ENCODE measurements around the gene PRKCA. TPM values are rescaled to one million over a fixed set of nuclear protein-coding genes. Genes with fewer than 3 reads are reported as not detected.

The PRKCA gene
- total and polyA plus RNA-seq, 3 experiments from 2014 or later = 1.8 to 74.1 (median 73.9) TPM

DNA sequence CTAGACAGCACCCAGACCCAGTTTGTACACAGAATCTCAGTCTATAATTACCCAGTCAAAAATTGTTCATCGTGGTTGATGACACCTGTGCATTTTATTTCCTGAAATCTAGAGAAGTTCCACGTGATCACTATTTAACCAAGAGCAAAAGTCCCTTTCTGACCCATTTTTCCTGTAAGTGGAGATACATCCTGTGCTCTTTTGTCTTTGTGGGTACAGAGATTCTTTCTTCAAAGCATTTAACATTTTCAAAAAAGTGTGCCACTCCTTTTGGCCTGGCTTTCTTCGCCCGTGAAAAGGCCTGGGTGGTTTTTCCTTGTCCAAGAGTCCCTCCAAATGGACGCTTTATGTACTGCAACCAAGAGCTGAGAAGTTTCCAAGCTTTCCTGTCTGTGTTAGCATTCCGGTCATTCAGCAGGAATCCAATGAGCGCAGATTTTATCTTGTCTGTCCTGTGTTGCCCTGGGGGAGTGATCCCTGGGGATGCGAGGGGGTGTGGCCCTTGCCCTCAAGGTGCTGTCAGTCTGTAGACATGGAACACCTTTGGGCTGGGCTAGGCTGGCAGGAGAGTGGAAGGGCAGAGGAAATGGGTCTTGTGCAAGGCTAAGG is 371.4 kb downstream of the PRKCA start:
- Mint-ChIP-seq H3K9me3 (peaks cover 0 to 2% (median 0%) of the 10 kb centered on the region in 5 donors), H3K36me3 (peaks cover 0 to 13% (median 10%) of the 10 kb centered on the region in 3 donors), H3K27me3 (no peaks in the 10 kb centered on the region), H3K4me3 (peak overlapping the region; percentile 29 to 75 (median 56)), H3K4me1 (peaks cover 39 to 69% (median 45%) of the 10 kb centered on the region in 3 donors), H3K27ac (peak overlapping the region; percentile 78 to 99 (median 95))
- ChIA-PET POLR2A (no interaction called here), CTCF (interaction anchor here (1.2 kb wide), 1 partner anchor 424 kb away, joined by 3 read pairs; no protein-coding TSS in a partner anchor)
- no peak overlapping the region for H3K27ac ChIP-seq (ENCODE audit: low read depth, low read length)
- no peak overlapping the region for H3K4me3 ChIP-seq (ENCODE audit: low read length)
- DNase-seq = peak; percentile 10 to 77 (median 63)
- H3K27me3 ChIP-seq (ENCODE audit: insufficient read depth, low read length, poor library complexity, severe bottlenecking) = no peaks in the 10 kb centered on the region
- H3K4me1 ChIP-seq (ENCODE audit: insufficient read depth, low read length) = peaks cover 40% of the 10 kb centered on the region
- no peaks in the 10 kb centered on the region for H3K9me3 ChIP-seq (ENCODE audit: low read length)
- H3K36me3 ChIP-seq (ENCODE audit: insufficient read depth, low read length) = no peaks in the 10 kb centered on the region

DNA sequence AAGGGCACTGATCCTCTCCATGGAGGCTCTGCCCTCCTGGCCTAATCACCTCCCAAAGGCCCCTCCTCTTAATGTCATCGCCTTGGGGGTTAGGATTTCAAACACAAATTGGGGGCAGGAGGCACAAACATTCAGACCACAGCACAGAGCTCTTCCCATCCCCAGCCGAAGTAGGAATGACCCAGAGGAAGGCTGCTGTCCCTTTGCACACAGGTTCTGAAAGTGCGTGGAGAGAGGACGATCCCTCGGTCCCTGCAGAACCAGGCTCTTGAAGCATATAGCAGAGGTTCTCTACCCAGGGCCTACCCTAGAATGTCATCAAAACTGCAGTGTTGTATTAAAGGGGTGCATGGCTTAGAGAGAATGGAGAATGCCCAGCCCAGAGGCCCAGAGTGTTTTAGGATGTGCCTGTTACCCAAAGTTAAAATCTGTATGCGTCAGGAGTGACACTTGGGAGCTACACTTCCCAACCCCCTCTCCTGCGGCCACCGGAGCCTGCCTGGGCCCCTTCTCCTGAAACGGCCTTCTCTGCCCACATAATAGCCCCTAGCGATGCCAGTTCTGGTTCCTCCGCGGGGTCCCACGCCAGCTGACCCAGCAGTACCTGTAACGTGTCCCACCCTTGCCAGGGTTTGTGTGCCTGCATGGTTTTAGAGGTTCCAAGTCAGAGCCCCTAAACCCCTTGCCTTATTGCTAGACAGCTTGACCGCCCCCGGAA is 373.0 kb downstream of the PRKCA start:
- Histone ChIP-seq H3K27ac (ENCODE audit: low read depth, low read length) (no peak overlapping the region), H3K36me3 (ENCODE audit: insufficient read depth, low read length) (no peaks in the 10 kb centered on the region), H3K9me3 (ENCODE audit: low read length) (no peaks in the 10 kb centered on the region), H3K4me3 (ENCODE audit: low read length) (no peak overlapping the region), H3K4me1 (ENCODE audit: insufficient read depth, low read length) (peaks cover 38% of the 10 kb centered on the region), H3K27me3 (ENCODE audit: insufficient read depth, low read length, poor library complexity, severe bottlenecking) (no peaks in the 10 kb centered on the region)
- H3K27ac Mint-ChIP-seq = peak overlapping the region in 5 of 8 donors; percentile 92 to 99 (median 95)
- H3K9me3 Mint-ChIP-seq = peaks cover 0 to 2% (median 0%) of the 10 kb centered on the region in 5 donors
- CTCF ChIA-PET = no interaction called here
- H3K4me1 Mint-ChIP-seq = peaks cover 39 to 69% (median 48%) of the 10 kb centered on the region in 3 donors
- POLR2A ChIA-PET = no interaction called here
- DNase-seq = no peak
- peak overlapping the region in 1 of 7 donors; percentile 12 for H3K4me3 Mint-ChIP-seq
- H3K36me3 Mint-ChIP-seq = peaks cover 0 to 9% (median 8%) of the 10 kb centered on the region in 3 donors
- no peaks in the 10 kb centered on the region for H3K27me3 Mint-ChIP-seq

- no peak for DNase-seq
- Histone ChIP-seq H3K9me3 (ENCODE audit: low read length) (no peaks in the 10 kb centered on the region), H3K27ac (ENCODE audit: low read depth, low read length) (no peak overlapping the region), H3K4me1 (ENCODE audit: insufficient read depth, low read length) (peaks cover 38% of the 10 kb centered on the region), H3K36me3 (ENCODE audit: insufficient read depth, low read length) (no peaks in the 10 kb centered on the region), H3K27me3 (ENCODE audit: insufficient read depth, low read length, poor library complexity, severe bottlenecking) (no peaks in the 10 kb centered on the region), H3K4me3 (ENCODE audit: low read length) (no peak overlapping the region)
- POLR2A ChIA-PET = no interaction called here
- no peak overlapping the region for H3K4me3 Mint-ChIP-seq
- peaks cover 39 to 69% (median 48%) of the 10 kb centered on the region in 3 donors for H3K4me1 Mint-ChIP-seq
- CTCF ChIA-PET = no interaction called here
- H3K27ac Mint-ChIP-seq = peak overlapping the region in 1 of 8 donors; percentile 21
- H3K36me3 Mint-ChIP-seq = peaks cover 0 to 9% (median 8%) of the 10 kb centered on the region in 3 donors
- peaks cover 0 to 2% (median 0%) of the 10 kb centered on the region in 5 donors for H3K9me3 Mint-ChIP-seq
- no peaks in the 10 kb centered on the region for H3K27me3 Mint-ChIP-seq
Measured at GRCh38 chr17:66675991-66676371, 373.6 kb downstream of the PRKCA start.

GRCh38 chr17:66676421-66676820 is 374.0 kb downstream of the PRKCA start:
- Histone ChIP-seq H3K36me3 (ENCODE audit: insufficient read depth, low read length) (no peaks in the 10 kb centered on the region), H3K27ac (ENCODE audit: low read depth, low read length) (no peak overlapping the region), H3K4me1 (ENCODE audit: insufficient read depth, low read length) (peaks cover 35% of the 10 kb centered on the region), H3K9me3 (ENCODE audit: low read length) (no peaks in the 10 kb centered on the region), H3K4me3 (ENCODE audit: low read length) (no peak overlapping the region), H3K27me3 (ENCODE audit: insufficient read depth, low read length, poor library complexity, severe bottlenecking) (no peaks in the 10 kb centered on the region)
- Mint-ChIP-seq H3K9me3 (peaks cover 0 to 2% (median 0%) of the 10 kb centered on the region in 5 donors), H3K4me3 (no peak overlapping the region), H3K27me3 (no peaks in the 10 kb centered on the region), H3K36me3 (peaks cover 0 to 9% (median 8%) of the 10 kb centered on the region in 3 donors), H3K4me1 (peaks cover 37 to 66% (median 48%) of the 10 kb centered on the region in 3 donors), H3K27ac (peak overlapping the region in 4 of 8 donors; percentile 17 to 73 (median 62))
- CTCF ChIA-PET = no interaction called here
- POLR2A ChIA-PET = no interaction called here
- no peak for DNase-seq

DNA sequence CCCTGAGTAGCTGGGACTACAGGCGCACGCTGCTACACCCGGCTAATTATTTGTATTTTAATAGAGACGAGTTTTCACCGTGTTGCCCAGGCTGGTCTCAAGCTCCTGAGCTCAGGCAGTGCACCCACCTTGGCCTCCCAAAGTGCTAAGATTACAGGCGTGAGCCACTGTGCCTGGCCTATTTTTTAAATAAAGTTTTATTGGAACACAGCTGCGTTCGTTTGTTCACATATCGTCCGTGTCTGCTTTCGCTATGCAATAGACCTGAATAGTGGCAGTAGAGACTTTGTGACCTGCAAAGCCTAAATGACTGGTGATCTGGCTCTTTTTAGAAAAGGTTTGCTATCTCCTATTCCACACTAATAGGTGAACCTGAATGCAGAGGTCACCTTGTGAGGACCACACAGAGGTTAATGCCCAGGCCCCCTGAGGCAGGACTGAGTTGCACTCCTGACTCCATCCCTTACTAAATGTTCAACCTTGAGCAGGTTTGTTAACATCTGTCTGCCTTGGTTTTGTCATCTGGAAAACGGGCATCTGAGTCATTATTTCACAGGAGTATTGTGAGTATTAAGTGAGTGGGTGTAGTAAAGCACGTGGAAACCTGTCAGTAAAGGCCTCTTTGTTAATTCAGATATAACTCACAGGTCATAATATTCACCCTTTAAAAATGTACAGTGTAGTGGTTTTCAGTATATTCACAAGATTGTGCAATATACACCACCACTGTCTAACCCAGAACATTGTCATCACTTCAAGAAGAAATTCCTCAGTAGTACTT is 375.0 kb downstream of the PRKCA start:
- Histone ChIP-seq H3K27ac (ENCODE audit: low read depth, low read length) (no peak overlapping the region), H3K27me3 (ENCODE audit: insufficient read depth, low read length, poor library complexity, severe bottlenecking) (no peaks in the 10 kb centered on the region), H3K36me3 (ENCODE audit: insufficient read depth, low read length) (no peaks in the 10 kb centered on the region), H3K9me3 (ENCODE audit: low read length) (no peaks in the 10 kb centered on the region), H3K4me3 (ENCODE audit: low read length) (no peak overlapping the region), H3K4me1 (ENCODE audit: insufficient read depth, low read length) (peaks cover 25% of the 10 kb centered on the region)
- H3K36me3 Mint-ChIP-seq = peaks cover 0 to 13% (median 8%) of the 10 kb centered on the region in 3 donors
- POLR2A ChIA-PET = no interaction called here
- no peaks in the 10 kb centered on the region for H3K27me3 Mint-ChIP-seq
- CTCF ChIA-PET = no interaction called here
- H3K4me1 Mint-ChIP-seq = peaks cover 28 to 57% (median 43%) of the 10 kb centered on the region in 3 donors
- peak overlapping the region in 5 of 8 donors; percentile 18 to 74 (median 70) for H3K27ac Mint-ChIP-seq
- no peak for DNase-seq
- peaks cover 0 to 2% (median 0%) of the 10 kb centered on the region in 5 donors for H3K9me3 Mint-ChIP-seq
- H3K4me3 Mint-ChIP-seq = peak overlapping the region in 1 of 7 donors; percentile 54

DNA sequence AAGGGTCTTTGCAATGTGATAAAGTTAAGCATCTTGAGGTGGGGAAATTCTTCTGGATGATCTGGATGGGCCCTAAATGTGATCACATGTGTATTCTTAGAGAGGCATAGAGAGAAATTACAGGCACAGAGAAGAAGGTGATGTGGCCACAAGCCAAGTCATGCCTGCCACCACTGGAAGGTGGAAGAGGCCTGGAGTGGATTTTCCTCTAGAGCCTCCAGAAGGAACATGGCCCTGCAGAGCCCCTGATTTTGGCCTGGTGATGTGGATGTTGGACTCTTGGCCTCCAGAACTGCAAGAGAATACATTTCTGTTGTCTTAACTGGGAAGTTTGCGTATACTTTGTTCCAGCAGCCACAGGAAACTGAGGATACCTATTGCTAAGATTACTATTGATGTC is 375.6 kb downstream of the PRKCA start:
- peaks cover 0 to 2% (median 0%) of the 10 kb centered on the region in 5 donors for H3K9me3 Mint-ChIP-seq
- no peak for DNase-seq
- peak overlapping the region in 3 of 8 donors; percentile 18 to 72 (median 54) for H3K27ac Mint-ChIP-seq
- Histone ChIP-seq H3K36me3 (ENCODE audit: insufficient read depth, low read length) (no peaks in the 10 kb centered on the region), H3K4me3 (ENCODE audit: low read length) (no peak overlapping the region), H3K9me3 (ENCODE audit: low read length) (no peaks in the 10 kb centered on the region), H3K27me3 (ENCODE audit: insufficient read depth, low read length, poor library complexity, severe bottlenecking) (no peaks in the 10 kb centered on the region), H3K4me1 (ENCODE audit: insufficient read depth, low read length) (peaks cover 18% of the 10 kb centered on the region), H3K27ac (ENCODE audit: low read depth, low read length) (no peak overlapping the region)
- H3K36me3 Mint-ChIP-seq = peaks cover 0 to 13% (median 8%) of the 10 kb centered on the region in 3 donors
- peaks cover 24 to 50% (median 39%) of the 10 kb centered on the region in 3 donors for H3K4me1 Mint-ChIP-seq
- ChIA-PET CTCF (no interaction called here), POLR2A (no interaction called here)
- H3K4me3 Mint-ChIP-seq = peak overlapping the region in 1 of 7 donors; percentile 8
- H3K27me3 Mint-ChIP-seq = no peaks in the 10 kb centered on the region

- ChIA-PET CTCF (interaction anchor here (0.7 to 1.2 kb wide), 2 partner anchors 58 to 341 kb away, joined by 3 read pairs; no protein-coding TSS in a partner anchor), POLR2A (no interaction called here)
- no peak overlapping the region for H3K4me3 ChIP-seq (ENCODE audit: low read length)
- H3K27me3 ChIP-seq (ENCODE audit: insufficient read depth, low read length, poor library complexity, severe bottlenecking) = no peaks in the 10 kb centered on the region
- DNase-seq = no peak
- H3K4me1 Mint-ChIP-seq = peaks cover 16 to 42% (median 31%) of the 10 kb centered on the region in 3 donors
- no peaks in the 10 kb centered on the region for H3K27me3 Mint-ChIP-seq
- no peak overlapping the region for H3K27ac ChIP-seq (ENCODE audit: low read depth, low read length)
- H3K4me3 Mint-ChIP-seq = peak overlapping the region in 1 of 7 donors; percentile 42
- H3K36me3 ChIP-seq (ENCODE audit: insufficient read depth, low read length) = no peaks in the 10 kb centered on the region
- peak overlapping the region in 7 of 8 donors; percentile 14 to 82 (median 54) for H3K27ac Mint-ChIP-seq
- no peaks in the 10 kb centered on the region for H3K9me3 ChIP-seq (ENCODE audit: low read length)
- H3K4me1 ChIP-seq (ENCODE audit: insufficient read depth, low read length) = peaks cover 13% of the 10 kb centered on the region
- peaks cover 0 to 14% (median 8%) of the 10 kb centered on the region in 3 donors for H3K36me3 Mint-ChIP-seq
- peaks cover 0 to 2% (median 0%) of the 10 kb centered on the region in 5 donors for H3K9me3 Mint-ChIP-seq
Measured at GRCh38 chr17:66678827-66679226, 376.4 kb downstream of the PRKCA start.

Measured in CD8-positive, alpha-beta memory T cell (primary cell).